K562 (cell line): Measurements from ENCODE around the gene PNMA8C. TPM values are rescaled to one million over a fixed set of nuclear protein-coding genes. Genes with fewer than 3 reads are reported as not detected.

ENCODE experiments used
- ATAC-seq: fragments of 200-7000 bp; cut with Tn5 transposase; 3 replicates; pipeline ENCODE4 v1.9.1; 2020; ENCODE audit warnings: moderate library complexity
- BruUV-seq: library from RNA; stranded (reverse); fragments of 400-500 nt; replicated peaks from 2 replicates; lab custom pipeline; 2021; lab: Mats Ljungman, UMichigan
- CTCF ChIA-PET: fragments of 300-600 bp; formaldehyde crosslinking; extraction: SDS; loops from one replicate; lab custom pipeline; 2021; ENCODE audit warnings: low intra/inter-chr PET ratio; lab: Yijun Ruan, JAX
- POLR2A ChIA-PET: fragments of 300-600, 350-650 bp; sonication (Branson Sonifier 250); formaldehyde crosslinking; extraction: SDS; loops from one replicate; lab custom pipeline; 2021; ENCODE audit warnings: antibody characterized with exemption, inconsistent platforms; lab: Yijun Ruan, JAX
- DNase-seq, 4 experiments: peaks; one replicate each; pipeline versions ENCODE4 v3.0.0 to v3.0.0-alpha.2; 2011 to 2018; ENCODE audit warnings: low spot score in 3 of 4, mixed read lengths in 3 of 4; ENCODE audit errors: extremely low read depth in 1 of 4
- FAIRE-seq: peaks from 2 replicates; lab custom pipeline; 2011; peaks lifted over from hg19 to GRCh38; lab: Jason Lieb, UNC
- H2AFZ ChIP-seq: 2 replicates; pipeline ENCODE4 v1.6.0; 2011; ENCODE audit warnings: low read depth, low read length, control low read depth, inconsistent platforms
- H3K27ac ChIP-seq: fragments of 200-600 bp; 3 replicates; pipeline ENCODE4 v1.8.0; 2011; ENCODE audit warnings: low read depth, mild to moderate bottlenecking, control low read depth, inconsistent platforms, low read length, moderate library complexity, mixed read lengths; ENCODE audit errors: extremely low read depth
- H3K27me3 ChIP-seq, 2 experiments: fragments of 300-600 bp in 1 of 2; 2 replicates in 1 of 2; 3 replicates in 1 of 2; pipeline versions ENCODE4 v1.6.0 to v1.8.0; 2011; ENCODE audit warnings: inconsistent platforms in 2 of 2, low read length in 2 of 2, mild to moderate bottlenecking in 1 of 2, mixed read lengths in 1 of 2, moderate library complexity in 1 of 2; ENCODE audit not compliant: control insufficient read depth in 2 of 2, insufficient read depth in 2 of 2
- H3K36me3 ChIP-seq: fragments of 300-600 bp; 3 replicates; pipeline ENCODE4 v1.8.0; 2011; ENCODE audit warnings: mild to moderate bottlenecking, low read length, inconsistent platforms; ENCODE audit not compliant: control insufficient read depth, insufficient read depth
- H3K4me1 ChIP-seq, 2 experiments: fragments of 200-600 bp in 1 of 2; replicated peaks in 1 of 2; 2 replicates in 1 of 2; 3 replicates in 1 of 2; pipeline versions ENCODE4 v1.5.1 to v1.8.0; 2011; ENCODE audit warnings: inconsistent platforms in 2 of 2, low read length in 2 of 2, mild to moderate bottlenecking in 1 of 2, mixed read lengths in 1 of 2, moderate library complexity in 1 of 2; ENCODE audit not compliant: control insufficient read depth in 2 of 2, insufficient read depth in 2 of 2
- H3K4me2 ChIP-seq: 2 replicates; pipeline ENCODE4 v1.6.1; 2011; ENCODE audit warnings: low read length, control low read depth, inconsistent platforms, mixed read lengths; ENCODE audit not compliant: insufficient read depth
- H3K4me3 ChIP-seq: fragments of 200-600 bp; sonication (generic), shearing (Covaris generic); 2 replicates; pipeline ENCODE4 v1.5.1; 2016; ENCODE audit warnings: control low read depth, inconsistent platforms
- H3K79me2 ChIP-seq: fragments of 200-600 bp; 3 replicates; pipeline ENCODE4 v1.8.0; 2011; ENCODE audit warnings: low read length, inconsistent platforms; ENCODE audit not compliant: control insufficient read depth, insufficient read depth
- H3K9ac ChIP-seq, 2 experiments: 2 replicates each; pipeline versions ENCODE4 v1.6.0 to v1.6.1; 2011; ENCODE audit warnings: low read depth in 2 of 2, low read length in 2 of 2, control low read depth in 1 of 2, inconsistent platforms in 1 of 2, mild to moderate bottlenecking in 1 of 2, mixed read lengths in 1 of 2; ENCODE audit not compliant: insufficient read depth in 1 of 2
- H3K9me1 ChIP-seq: one replicate; pipeline ENCODE4 v1.6.0; 2011; ENCODE audit warnings: inconsistent platforms, mild to moderate bottlenecking, low read length, moderate library complexity; ENCODE audit not compliant: control insufficient read depth, insufficient read depth
- H3K9me3 ChIP-seq: replicated peaks from 2 replicates; pipeline ENCODE4 v1.5.1; 2011; ENCODE audit warnings: low read depth, low read length, inconsistent platforms; ENCODE audit not compliant: control insufficient read depth, insufficient read depth
- H4K20me1 ChIP-seq: replicated peaks from 2 replicates; pipeline ENCODE4 v1.6.1; 2011; ENCODE audit warnings: low read length, inconsistent platforms, mixed read lengths; ENCODE audit not compliant: control insufficient read depth, insufficient read depth
- EHMT2 ChIP-seq: fragments of 450-650 bp; IDR thresholded peaks from 2 replicates; pipeline ENCODE4 v1.6.1; 2018; ENCODE audit warnings: antibody characterized with exemption
- KDM5B ChIP-seq: fragments of 200-600 bp; sonication (generic); IDR thresholded peaks from 2 replicates; pipeline ENCODE4 v1.6.1; 2012; ENCODE audit warnings: low read depth, mild to moderate bottlenecking, moderate library complexity, low read length, control low read depth, inconsistent platforms; ENCODE audit not compliant: insufficient replicate concordance
- NFIC ChIP-seq: fragments of 450-650 bp; IDR thresholded peaks from 2 replicates; pipeline ENCODE4 v1.6.1; 2017; ENCODE audit warnings: mild to moderate bottlenecking, inconsistent platforms
- TRIM24 ChIP-seq, 2 experiments: fragments of 450-650 bp; IDR thresholded peaks; 2 replicates each; pipeline ENCODE4 v1.6.1; 2016
- XRCC4 ChIP-seq: IDR thresholded peaks from one replicate; pipeline ENCODE4 v1.6.1; 2011; ENCODE audit not compliant: insufficient read depth, insufficient read length; ENCODE audit errors: extremely low read depth
- ZNF217 ChIP-seq: sonication (generic); formaldehyde crosslinking; IDR thresholded peaks from 2 replicates; pipeline ENCODE4 v1.8.0; 2022; ENCODE audit warnings: mild to moderate bottlenecking, missing genetic modification reagents
- WGBS: fragments of 100-300 bp; shearing (Covaris generic); methylation state at CpG from one replicate; pipeline ENCODE4 v1.1.6; 2016; ENCODE audit warnings: low coverage, mixed read lengths; ENCODE audit not compliant: insufficient coverage; ENCODE audit errors: missing lambda C conversion rate; 5-methylcytosine and 5-hydroxymethylcytosine counted together
- in situ Hi-C: fragments of 300-500 bp; cut with MboI; formaldehyde crosslinking; loops from 4 replicates; pipeline ENCODE4 v1.15.0; 2018; ENCODE audit warnings: inconsistent platforms, mixed read lengths
- intact Hi-C: fragments of 100-400 bp; cut with micrococcal nuclease; formaldehyde crosslinking; loops from 2 replicates; pipeline ENCODE4 v1.14.2; 2022
- polyA plus RNA-seq, 8 experiments: library from polyadenylated mRNA; depleted of rRNA in 4 of 8; stranded (reverse) in 5 of 8; unstranded in 3 of 8; fragments of >200 nt; fragmentation: Nextera tagmentation in 2 of 8; fragmentation: Illumina TruSeq in 1 of 8; extraction: Ambion mirVana in 2 of 8; extraction: Trizol in 1 of 8; gene quantifications; 2 replicates each; pipeline versions ENCODE4 v1.2.1 to v1.2.3, GENCODE V29; 2011 to 2014; ENCODE audit warnings: inconsistent platforms in 1 of 8, missing spikeins in 1 of 8
- total RNA-seq, 7 experiments: library from RNA; depleted of rRNA in 6 of 7; stranded (reverse); fragments of >200 nt in 6 of 7; fragmentation: Illumina TruSeq in 2 of 7; extraction: Trizol in 2 of 7; gene quantifications; 2 replicates each; pipeline versions ENCODE4 v1.2.1 to v1.2.3, GENCODE V29; 2011 to 2021; ENCODE audit warnings: low replicate concordance in 1 of 7
- TF ChIP-seq, protein P1 (sequence below): fragments of 250-450 bp; sonication (Bioruptor Pico); IDR thresholded peaks from 2 replicates; pipeline ENCODE4 v1.5.1; 2021; ENCODE audit warnings: mild to moderate bottlenecking
- TF ChIP-seq, protein P2 (sequence below): fragments of 450-650 bp; IDR thresholded peaks from 2 replicates; pipeline ENCODE4 v1.6.1; 2016; ENCODE audit warnings: mild to moderate bottlenecking, moderate library complexity
- TF ChIP-seq, protein P3 (sequence below): fragments of 450-650 bp; conservative IDR thresholded peaks from 2 replicates; pipeline ENCODE4 v1.6.1; 2016; ENCODE audit warnings: missing genetic modification characterization, low read depth, mild to moderate bottlenecking, missing compliant biosample characterization, moderate library complexity

Gene PNMA8C
- total and polyA plus RNA-seq, 9 of the 15 experiments (the other 6 are each of a cell fraction or from before 2014, with no cell fraction given): 0.04 to 0.05 (median 0.05) TPM; not detected in 6

DNA sequence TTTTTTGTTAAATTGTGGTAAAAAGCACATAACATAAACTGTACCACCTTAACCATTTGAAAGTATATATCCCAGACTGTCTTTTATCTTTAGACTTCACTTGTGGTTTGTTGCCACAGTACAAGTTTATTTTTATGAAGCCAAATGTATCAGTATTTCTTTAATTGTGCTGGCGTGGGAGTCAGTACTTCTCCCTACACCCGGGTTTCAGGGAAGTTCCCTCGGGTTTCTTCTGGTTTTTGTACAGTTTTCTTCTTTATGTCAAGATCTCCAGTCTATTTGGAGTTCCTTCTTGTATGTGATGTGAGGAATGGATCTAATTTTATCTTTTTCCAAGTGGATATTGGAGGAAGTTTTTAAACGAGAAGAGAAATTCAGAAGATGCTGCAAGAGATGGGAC, 35.9 kb downstream of the PNMA8C start:
- WGBS: 63% methylated on average over 4 of the region's 4 CpGs
- Histone ChIP-seq H2AFZ (no peak overlapping the region), H3K27me3 (peaks cover 2 to 5% of the 10 kb centered on the region in 2 experiments; a peak in 2 of 5 replicates), H3K27ac (no peak overlapping the region), H3K9me3 (no peaks in the 10 kb centered on the region), H3K79me2 (no peaks in the 10 kb centered on the region), H3K9me1 (no peaks in the 10 kb centered on the region), H3K4me2 (no peak overlapping the region), H3K36me3 (peaks cover 43% of the 10 kb centered on the region; the same call in 2 of the 3 replicates), H3K4me1 (peaks cover 0 to 23% of the 10 kb centered on the region in 2 experiments; a peak in 2 of 5 replicates), H3K9ac (no peak overlapping the region), H3K4me3 (no peak overlapping the region), H4K20me1 (no peaks in the 10 kb centered on the region)
- POLR2A ChIA-PET: interaction anchor here (0.7 kb wide), 2 partner anchors 23 to 91 kb away, joined by 3 read pairs; no protein-coding TSS in a partner anchor
- BruUV-seq: no TSS peak
- in situ Hi-C loops (no loop called here), intact Hi-C loops (no loop called here)
- CTCF ChIA-PET: interaction anchor here (0.6 kb wide), 1 partner anchor 94 kb away, joined by 3 read pairs; no protein-coding TSS in a partner anchor
- no peak for DNase-seq
- no peak for ATAC-seq
- FAIRE-seq: no peak
- TF ChIP-seq TRIM24 (IDR thresholded peaks at IDR 0.05) (no peak), XRCC4 (no peak), ZNF217 (CRISPR knock-in tag) (no peak), KDM5B (no peak), NFIC (no peak), EHMT2 (no peak)
- TF ChIP-seq, protein P1, sequence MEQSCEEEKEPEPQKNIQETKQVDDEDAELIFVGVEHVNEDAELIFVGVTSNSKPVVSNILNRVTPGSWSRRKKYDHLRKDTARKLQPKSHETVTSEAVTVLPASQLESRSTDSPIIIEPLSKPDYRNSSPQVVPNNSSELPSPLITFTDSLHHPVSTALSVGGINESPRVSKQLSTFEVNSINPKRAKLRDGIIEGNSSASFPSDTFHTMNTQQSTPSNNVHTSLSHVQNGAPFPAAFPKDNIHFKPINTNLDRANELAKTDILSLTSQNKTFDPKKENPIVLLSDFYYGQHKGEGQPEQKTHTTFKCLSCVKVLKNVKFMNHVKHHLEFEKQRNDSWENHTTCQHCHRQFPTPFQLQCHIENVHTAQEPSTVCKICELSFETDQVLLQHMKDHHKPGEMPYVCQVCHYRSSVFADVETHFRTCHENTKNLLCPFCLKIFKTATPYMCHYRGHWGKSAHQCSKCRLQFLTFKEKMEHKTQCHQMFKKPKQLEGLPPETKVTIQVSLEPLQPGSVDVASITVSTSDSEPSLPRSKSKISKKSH (CRISPR knock-in tag): no peak
- TF ChIP-seq, protein P2, sequence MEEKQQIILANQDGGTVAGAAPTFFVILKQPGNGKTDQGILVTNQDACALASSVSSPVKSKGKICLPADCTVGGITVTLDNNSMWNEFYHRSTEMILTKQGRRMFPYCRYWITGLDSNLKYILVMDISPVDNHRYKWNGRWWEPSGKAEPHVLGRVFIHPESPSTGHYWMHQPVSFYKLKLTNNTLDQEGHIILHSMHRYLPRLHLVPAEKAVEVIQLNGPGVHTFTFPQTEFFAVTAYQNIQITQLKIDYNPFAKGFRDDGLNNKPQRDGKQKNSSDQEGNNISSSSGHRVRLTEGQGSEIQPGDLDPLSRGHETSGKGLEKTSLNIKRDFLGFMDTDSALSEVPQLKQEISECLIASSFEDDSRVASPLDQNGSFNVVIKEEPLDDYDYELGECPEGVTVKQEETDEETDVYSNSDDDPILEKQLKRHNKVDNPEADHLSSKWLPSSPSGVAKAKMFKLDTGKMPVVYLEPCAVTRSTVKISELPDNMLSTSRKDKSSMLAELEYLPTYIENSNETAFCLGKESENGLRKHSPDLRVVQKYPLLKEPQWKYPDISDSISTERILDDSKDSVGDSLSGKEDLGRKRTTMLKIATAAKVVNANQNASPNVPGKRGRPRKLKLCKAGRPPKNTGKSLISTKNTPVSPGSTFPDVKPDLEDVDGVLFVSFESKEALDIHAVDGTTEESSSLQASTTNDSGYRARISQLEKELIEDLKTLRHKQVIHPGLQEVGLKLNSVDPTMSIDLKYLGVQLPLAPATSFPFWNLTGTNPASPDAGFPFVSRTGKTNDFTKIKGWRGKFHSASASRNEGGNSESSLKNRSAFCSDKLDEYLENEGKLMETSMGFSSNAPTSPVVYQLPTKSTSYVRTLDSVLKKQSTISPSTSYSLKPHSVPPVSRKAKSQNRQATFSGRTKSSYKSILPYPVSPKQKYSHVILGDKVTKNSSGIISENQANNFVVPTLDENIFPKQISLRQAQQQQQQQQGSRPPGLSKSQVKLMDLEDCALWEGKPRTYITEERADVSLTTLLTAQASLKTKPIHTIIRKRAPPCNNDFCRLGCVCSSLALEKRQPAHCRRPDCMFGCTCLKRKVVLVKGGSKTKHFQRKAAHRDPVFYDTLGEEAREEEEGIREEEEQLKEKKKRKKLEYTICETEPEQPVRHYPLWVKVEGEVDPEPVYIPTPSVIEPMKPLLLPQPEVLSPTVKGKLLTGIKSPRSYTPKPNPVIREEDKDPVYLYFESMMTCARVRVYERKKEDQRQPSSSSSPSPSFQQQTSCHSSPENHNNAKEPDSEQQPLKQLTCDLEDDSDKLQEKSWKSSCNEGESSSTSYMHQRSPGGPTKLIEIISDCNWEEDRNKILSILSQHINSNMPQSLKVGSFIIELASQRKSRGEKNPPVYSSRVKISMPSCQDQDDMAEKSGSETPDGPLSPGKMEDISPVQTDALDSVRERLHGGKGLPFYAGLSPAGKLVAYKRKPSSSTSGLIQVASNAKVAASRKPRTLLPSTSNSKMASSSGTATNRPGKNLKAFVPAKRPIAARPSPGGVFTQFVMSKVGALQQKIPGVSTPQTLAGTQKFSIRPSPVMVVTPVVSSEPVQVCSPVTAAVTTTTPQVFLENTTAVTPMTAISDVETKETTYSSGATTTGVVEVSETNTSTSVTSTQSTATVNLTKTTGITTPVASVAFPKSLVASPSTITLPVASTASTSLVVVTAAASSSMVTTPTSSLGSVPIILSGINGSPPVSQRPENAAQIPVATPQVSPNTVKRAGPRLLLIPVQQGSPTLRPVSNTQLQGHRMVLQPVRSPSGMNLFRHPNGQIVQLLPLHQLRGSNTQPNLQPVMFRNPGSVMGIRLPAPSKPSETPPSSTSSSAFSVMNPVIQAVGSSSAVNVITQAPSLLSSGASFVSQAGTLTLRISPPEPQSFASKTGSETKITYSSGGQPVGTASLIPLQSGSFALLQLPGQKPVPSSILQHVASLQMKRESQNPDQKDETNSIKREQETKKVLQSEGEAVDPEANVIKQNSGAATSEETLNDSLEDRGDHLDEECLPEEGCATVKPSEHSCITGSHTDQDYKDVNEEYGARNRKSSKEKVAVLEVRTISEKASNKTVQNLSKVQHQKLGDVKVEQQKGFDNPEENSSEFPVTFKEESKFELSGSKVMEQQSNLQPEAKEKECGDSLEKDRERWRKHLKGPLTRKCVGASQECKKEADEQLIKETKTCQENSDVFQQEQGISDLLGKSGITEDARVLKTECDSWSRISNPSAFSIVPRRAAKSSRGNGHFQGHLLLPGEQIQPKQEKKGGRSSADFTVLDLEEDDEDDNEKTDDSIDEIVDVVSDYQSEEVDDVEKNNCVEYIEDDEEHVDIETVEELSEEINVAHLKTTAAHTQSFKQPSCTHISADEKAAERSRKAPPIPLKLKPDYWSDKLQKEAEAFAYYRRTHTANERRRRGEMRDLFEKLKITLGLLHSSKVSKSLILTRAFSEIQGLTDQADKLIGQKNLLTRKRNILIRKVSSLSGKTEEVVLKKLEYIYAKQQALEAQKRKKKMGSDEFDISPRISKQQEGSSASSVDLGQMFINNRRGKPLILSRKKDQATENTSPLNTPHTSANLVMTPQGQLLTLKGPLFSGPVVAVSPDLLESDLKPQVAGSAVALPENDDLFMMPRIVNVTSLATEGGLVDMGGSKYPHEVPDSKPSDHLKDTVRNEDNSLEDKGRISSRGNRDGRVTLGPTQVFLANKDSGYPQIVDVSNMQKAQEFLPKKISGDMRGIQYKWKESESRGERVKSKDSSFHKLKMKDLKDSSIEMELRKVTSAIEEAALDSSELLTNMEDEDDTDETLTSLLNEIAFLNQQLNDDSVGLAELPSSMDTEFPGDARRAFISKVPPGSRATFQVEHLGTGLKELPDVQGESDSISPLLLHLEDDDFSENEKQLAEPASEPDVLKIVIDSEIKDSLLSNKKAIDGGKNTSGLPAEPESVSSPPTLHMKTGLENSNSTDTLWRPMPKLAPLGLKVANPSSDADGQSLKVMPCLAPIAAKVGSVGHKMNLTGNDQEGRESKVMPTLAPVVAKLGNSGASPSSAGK: no peak
- TF ChIP-seq, protein P3, sequence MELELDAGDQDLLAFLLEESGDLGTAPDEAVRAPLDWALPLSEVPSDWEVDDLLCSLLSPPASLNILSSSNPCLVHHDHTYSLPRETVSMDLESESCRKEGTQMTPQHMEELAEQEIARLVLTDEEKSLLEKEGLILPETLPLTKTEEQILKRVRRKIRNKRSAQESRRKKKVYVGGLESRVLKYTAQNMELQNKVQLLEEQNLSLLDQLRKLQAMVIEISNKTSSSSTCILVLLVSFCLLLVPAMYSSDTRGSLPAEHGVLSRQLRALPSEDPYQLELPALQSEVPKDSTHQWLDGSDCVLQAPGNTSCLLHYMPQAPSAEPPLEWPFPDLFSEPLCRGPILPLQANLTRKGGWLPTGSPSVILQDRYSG: no peak
